ENCODE measurements around the gene NEK3.
"Not testable (repeated sequence)": the region's sequence is repeated elsewhere in the genome, so short reads cannot be mapped to it uniquely, and the experiment has no call there.

DNA sequence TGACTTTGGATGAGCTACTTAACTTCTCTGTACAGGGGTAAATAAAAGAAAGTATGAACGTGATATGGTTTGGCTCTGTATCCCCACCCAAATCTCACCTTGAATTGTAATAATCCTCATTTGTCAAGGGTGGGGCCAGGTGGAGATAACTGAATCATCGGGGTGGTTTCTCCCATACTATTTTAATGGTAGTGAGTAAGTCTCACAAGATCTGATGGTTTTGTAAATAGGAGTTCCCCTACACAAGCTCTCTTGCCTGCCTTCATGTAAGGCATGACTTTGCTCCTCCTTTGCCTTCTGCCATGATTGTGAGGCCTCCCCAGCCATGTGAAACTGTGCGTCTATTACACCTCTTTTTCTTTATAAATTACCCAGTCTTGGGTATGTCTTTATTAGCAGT, 74.4 kb downstream of the NEK3 start:
- TF ChIP-seq, protein P1, sequence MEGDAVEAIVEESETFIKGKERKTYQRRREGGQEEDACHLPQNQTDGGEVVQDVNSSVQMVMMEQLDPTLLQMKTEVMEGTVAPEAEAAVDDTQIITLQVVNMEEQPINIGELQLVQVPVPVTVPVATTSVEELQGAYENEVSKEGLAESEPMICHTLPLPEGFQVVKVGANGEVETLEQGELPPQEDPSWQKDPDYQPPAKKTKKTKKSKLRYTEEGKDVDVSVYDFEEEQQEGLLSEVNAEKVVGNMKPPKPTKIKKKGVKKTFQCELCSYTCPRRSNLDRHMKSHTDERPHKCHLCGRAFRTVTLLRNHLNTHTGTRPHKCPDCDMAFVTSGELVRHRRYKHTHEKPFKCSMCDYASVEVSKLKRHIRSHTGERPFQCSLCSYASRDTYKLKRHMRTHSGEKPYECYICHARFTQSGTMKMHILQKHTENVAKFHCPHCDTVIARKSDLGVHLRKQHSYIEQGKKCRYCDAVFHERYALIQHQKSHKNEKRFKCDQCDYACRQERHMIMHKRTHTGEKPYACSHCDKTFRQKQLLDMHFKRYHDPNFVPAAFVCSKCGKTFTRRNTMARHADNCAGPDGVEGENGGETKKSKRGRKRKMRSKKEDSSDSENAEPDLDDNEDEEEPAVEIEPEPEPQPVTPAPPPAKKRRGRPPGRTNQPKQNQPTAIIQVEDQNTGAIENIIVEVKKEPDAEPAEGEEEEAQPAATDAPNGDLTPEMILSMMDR (IDR thresholded peaks at IDR 0.05), result not testable (repeated sequence)
- not testable (repeated sequence) for TF ChIP-seq POLR2A (IDR thresholded peaks at IDR 0.05)
